Cardiac fibroblast (primary cell): ENCODE data around the gene TARBP1.

Experiments used
- DNase-seq, 2 donors: peaks; one replicate each; pipeline versions ENCODE4 v3.0.0 to v3.0.0-alpha.2; 2010; ENCODE audit warnings: low read depth in 2 of 2
- H3K4me3 ChIP-seq, 2 donors: replicated peaks in 1 of 2; 1 replicate in 1 of 2; 2 replicates in 1 of 2; pipeline ENCODE4 v1.5.1; 2011; ENCODE audit warnings: low read depth in 2 of 2, low read length in 2 of 2, mild to moderate bottlenecking in 2 of 2, moderate library complexity in 1 of 2
- CTCF ChIP-seq: IDR thresholded peaks from one replicate; pipeline ENCODE4 v1.5.1; 2011; ENCODE audit warnings: low read depth, mild to moderate bottlenecking, low read length, inconsistent platforms

The TARBP1 gene

GRCh38 chr1:234515821-234516241, 36.9 kb upstream of the TARBP1 start:
- peak; percentile 68 to 69 for DNase-seq
- no peak for TF ChIP-seq CTCF

GRCh38 chr1:234515411-234515810, 36.4 kb upstream of the TARBP1 start:
- DNase-seq, result peak; percentile 55 to 65
- H3K4me3 ChIP-seq, result no peak overlapping the region
- no peak for TF ChIP-seq CTCF

More at GRCh38 chr1:234515821-234516241, 36.9 kb upstream of the TARBP1 start:
- H3K4me3 ChIP-seq, result no peak overlapping the region

- no peak overlapping the region for H3K4me3 ChIP-seq
- no peak for TF ChIP-seq CTCF
- no peak for DNase-seq
Measured at GRCh38 chr1:234512451-234512861, 33.5 kb upstream of the TARBP1 start.

- no peak for TF ChIP-seq CTCF
Measured at GRCh38 chr1:234509457-234510328, 30.7 kb upstream of the TARBP1 start.

GRCh38 chr1:234507626-234508387, 28.8 kb upstream of the TARBP1 start:
- no peak for DNase-seq
- no peak overlapping the region for H3K4me3 ChIP-seq
- TF ChIP-seq CTCF, result no peak

More at GRCh38 chr1:234509457-234510328, 30.7 kb upstream of the TARBP1 start:
- no peak overlapping the region for H3K4me3 ChIP-seq
- DNase-seq, result peak; percentile 41 to 50

GRCh38 chr1:234507089-234507488, 28.1 kb upstream of the TARBP1 start:
- H3K4me3 ChIP-seq, result no peak overlapping the region
- TF ChIP-seq CTCF, result no peak
- DNase-seq, result no peak
